Keratinocyte (primary cell): ENCODE data around the gene MLLT6.

Experiments
- EZH2 ChIP-seq: IDR thresholded peaks from one replicate; pipeline ENCODE4 v1.6.1; 2012; ENCODE audit warnings: inconsistent platforms, mild to moderate bottlenecking, low read length, moderate library complexity
- TF ChIP-seq, protein P1 (sequence below), 3 experiments: IDR thresholded peaks in 1 of 3; conservative IDR thresholded peaks in 1 of 3; optimal IDR thresholded peaks in 1 of 3; 2 replicates in 2 of 3; 3 replicates in 1 of 3; pipeline versions ENCODE3 to v1.5.1; 2011; ENCODE audit warnings: low read length in 3 of 3, mild to moderate bottlenecking in 3 of 3, moderate library complexity in 2 of 3, control low read depth in 1 of 3, inconsistent platforms in 1 of 3; ENCODE audit not compliant: insufficient read depth in 2 of 3; ENCODE audit errors: extremely low read depth in 1 of 3

DNA sequence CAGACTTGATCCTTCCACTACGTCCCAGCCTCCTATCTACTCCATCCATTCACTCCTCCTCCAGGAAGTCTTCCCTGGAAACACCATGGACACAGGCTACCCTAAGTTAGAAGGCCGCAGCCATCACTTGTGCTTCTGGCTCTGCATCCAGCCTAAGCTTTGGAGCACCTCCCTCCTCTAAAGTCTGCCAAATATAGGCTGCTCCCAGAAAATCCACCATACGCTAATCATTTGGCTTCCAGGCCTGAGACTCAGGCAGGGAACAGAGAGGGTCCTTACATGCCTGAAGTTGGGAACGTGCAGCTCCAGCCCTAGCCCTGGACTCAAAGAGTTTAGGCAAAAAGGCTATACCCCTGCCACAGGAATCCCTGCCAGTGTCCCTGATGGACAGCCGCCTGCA lies 36.4 kb downstream of the MLLT6 start:
- no peak for TF ChIP-seq EZH2
- TF ChIP-seq, protein P1, sequence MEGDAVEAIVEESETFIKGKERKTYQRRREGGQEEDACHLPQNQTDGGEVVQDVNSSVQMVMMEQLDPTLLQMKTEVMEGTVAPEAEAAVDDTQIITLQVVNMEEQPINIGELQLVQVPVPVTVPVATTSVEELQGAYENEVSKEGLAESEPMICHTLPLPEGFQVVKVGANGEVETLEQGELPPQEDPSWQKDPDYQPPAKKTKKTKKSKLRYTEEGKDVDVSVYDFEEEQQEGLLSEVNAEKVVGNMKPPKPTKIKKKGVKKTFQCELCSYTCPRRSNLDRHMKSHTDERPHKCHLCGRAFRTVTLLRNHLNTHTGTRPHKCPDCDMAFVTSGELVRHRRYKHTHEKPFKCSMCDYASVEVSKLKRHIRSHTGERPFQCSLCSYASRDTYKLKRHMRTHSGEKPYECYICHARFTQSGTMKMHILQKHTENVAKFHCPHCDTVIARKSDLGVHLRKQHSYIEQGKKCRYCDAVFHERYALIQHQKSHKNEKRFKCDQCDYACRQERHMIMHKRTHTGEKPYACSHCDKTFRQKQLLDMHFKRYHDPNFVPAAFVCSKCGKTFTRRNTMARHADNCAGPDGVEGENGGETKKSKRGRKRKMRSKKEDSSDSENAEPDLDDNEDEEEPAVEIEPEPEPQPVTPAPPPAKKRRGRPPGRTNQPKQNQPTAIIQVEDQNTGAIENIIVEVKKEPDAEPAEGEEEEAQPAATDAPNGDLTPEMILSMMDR (optimal IDR thresholded peaks at IDR 0.05 in 1 of 3, IDR thresholded peaks at IDR 0.05 in 1 of 3, conservative IDR thresholded peaks at IDR 0.05 in 1 of 3; ENCODE audit: extremely low read depth in 1 of 3, insufficient read depth in 2 of 3, low read length in 3 of 3), result no peak
